Measurements from ENCODE around the gene LRRC49.
"Not testable (repeated sequence)": the region's sequence is repeated elsewhere in the genome, so short reads cannot be mapped to it uniquely, and the experiment has no call there.

LRRC49 gene

GRCh38 chr15:70923311-70924080 lies 30.9 kb downstream of the LRRC49 start:
- TF ChIP-seq CTCF (IDR thresholded peaks at IDR 0.05; ENCODE audit: insufficient read depth, low read depth, low read length, missing control alignments), result no peak
- H3K4me3 ChIP-seq (ENCODE audit: low read depth, low read length), result no peak overlapping the region
- DNase-seq (ENCODE audit: low read depth), result no peak

- not testable (repeated sequence) for H3K4me3 ChIP-seq (ENCODE audit: low read depth, low read length); DNase-seq (ENCODE audit: low read depth)
These were observed 34.3 kb downstream of the LRRC49 start for GRCh38 chr15:70926914-70927313.

GRCh38 chr15:70931821-70932220 lies 39.2 kb downstream of the LRRC49 start:
- no peak overlapping the region for H3K4me3 ChIP-seq (ENCODE audit: low read depth, low read length)
- no peak for TF ChIP-seq CTCF (IDR thresholded peaks at IDR 0.05; ENCODE audit: insufficient read depth, low read depth, low read length, missing control alignments)
- no peak for DNase-seq (ENCODE audit: low read depth)

- no peak overlapping the region for H3K4me3 ChIP-seq (ENCODE audit: low read depth, low read length)
- TF ChIP-seq CTCF (IDR thresholded peaks at IDR 0.05; ENCODE audit: insufficient read depth, low read depth, low read length, missing control alignments), result no peak
- DNase-seq (ENCODE audit: low read depth), result peak; percentile 55
These were observed 39.8 kb downstream of the LRRC49 start for GRCh38 chr15:70932397-70932796.

GRCh38 chr15:70933411-70933810 lies 40.8 kb downstream of the LRRC49 start:
- no peak overlapping the region for H3K4me3 ChIP-seq (ENCODE audit: low read depth, low read length)
- no peak for TF ChIP-seq CTCF (IDR thresholded peaks at IDR 0.05; ENCODE audit: insufficient read depth, low read depth, low read length, missing control alignments)
- DNase-seq (ENCODE audit: low read depth), result no peak

- no peak overlapping the region for H3K4me3 ChIP-seq (ENCODE audit: low read depth, low read length)
- TF ChIP-seq CTCF (IDR thresholded peaks at IDR 0.05; ENCODE audit: insufficient read depth, low read depth, low read length, missing control alignments), result no peak
- DNase-seq (ENCODE audit: low read depth), result no peak
These were observed 43.0 kb downstream of the LRRC49 start for GRCh38 chr15:70935631-70936030.

- no peak for DNase-seq (ENCODE audit: low read depth)
- H3K4me3 ChIP-seq (ENCODE audit: low read depth, low read length), result no peak overlapping the region
- TF ChIP-seq CTCF (IDR thresholded peaks at IDR 0.05; ENCODE audit: insufficient read depth, low read depth, low read length, missing control alignments), result no peak
These were observed 43.7 kb downstream of the LRRC49 start for GRCh38 chr15:70936326-70936725.

GRCh38 chr15:70943285-70943684 lies 50.7 kb downstream of the LRRC49 start:
- not testable (repeated sequence) for H3K4me3 ChIP-seq (ENCODE audit: low read depth, low read length); DNase-seq (ENCODE audit: low read depth)
